ENCODE measurements around the gene CALML6. TPM values are rescaled to one million over a fixed set of nuclear protein-coding genes. Genes with fewer than 3 reads are reported as not detected.

CALML6 gene
- total and polyA plus RNA-seq, 10 of the 15 experiments (the other 5 are each of a cell fraction or from before 2014, with no cell fraction given) = 0.07 to 1.3 (median 0.21) TPM; not detected in 5

DNA sequence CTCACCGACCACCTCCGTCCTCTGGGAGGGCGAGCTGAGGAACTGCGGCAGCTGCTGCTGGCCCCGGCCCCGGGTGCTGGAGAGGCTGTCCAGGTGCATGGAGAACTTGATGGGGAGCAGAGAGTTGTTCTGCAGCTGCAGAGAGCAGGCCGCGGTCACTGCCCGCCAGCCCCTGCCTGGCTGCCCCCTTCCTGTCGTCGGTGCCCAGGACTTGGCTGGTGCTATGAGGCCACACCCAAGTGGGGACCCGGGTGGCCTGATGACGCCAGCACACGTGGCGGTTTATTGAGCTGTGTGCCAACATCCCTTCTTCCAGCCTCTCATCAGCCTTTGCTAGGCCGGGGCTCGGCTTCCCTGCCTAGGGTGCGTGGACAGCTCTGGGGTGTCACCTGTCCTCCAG, 9.3 kb downstream of the CALML6 start (continued):
- TF ChIP-seq, protein P1, sequence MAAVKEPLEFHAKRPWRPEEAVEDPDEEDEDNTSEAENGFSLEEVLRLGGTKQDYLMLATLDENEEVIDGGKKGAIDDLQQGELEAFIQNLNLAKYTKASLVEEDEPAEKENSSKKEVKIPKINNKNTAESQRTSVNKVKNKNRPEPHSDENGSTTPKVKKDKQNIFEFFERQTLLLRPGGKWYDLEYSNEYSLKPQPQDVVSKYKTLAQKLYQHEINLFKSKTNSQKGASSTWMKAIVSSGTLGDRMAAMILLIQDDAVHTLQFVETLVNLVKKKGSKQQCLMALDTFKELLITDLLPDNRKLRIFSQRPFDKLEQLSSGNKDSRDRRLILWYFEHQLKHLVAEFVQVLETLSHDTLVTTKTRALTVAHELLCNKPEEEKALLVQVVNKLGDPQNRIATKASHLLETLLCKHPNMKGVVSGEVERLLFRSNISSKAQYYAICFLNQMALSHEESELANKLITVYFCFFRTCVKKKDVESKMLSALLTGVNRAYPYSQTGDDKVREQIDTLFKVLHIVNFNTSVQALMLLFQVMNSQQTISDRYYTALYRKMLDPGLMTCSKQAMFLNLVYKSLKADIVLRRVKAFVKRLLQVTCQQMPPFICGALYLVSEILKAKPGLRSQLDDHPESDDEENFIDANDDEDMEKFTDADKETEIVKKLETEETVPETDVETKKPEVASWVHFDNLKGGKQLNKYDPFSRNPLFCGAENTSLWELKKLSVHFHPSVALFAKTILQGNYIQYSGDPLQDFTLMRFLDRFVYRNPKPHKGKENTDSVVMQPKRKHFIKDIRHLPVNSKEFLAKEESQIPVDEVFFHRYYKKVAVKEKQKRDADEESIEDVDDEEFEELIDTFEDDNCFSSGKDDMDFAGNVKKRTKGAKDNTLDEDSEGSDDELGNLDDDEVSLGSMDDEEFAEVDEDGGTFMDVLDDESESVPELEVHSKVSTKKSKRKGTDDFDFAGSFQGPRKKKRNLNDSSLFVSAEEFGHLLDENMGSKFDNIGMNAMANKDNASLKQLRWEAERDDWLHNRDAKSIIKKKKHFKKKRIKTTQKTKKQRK (IDR thresholded peaks at IDR 0.05; ENCODE audit: low read depth, low read length) = no peak
- TF ChIP-seq EED (IDR thresholded peaks at IDR 0.05; ENCODE audit: low read depth) (no peak), SMAD5 (IDR thresholded peaks at IDR 0.05; ENCODE audit: low read depth) (no peak), RBBP5 (conservative IDR thresholded peaks at IDR 0.05) (no peak)
- TF ChIP-seq, protein P2, sequence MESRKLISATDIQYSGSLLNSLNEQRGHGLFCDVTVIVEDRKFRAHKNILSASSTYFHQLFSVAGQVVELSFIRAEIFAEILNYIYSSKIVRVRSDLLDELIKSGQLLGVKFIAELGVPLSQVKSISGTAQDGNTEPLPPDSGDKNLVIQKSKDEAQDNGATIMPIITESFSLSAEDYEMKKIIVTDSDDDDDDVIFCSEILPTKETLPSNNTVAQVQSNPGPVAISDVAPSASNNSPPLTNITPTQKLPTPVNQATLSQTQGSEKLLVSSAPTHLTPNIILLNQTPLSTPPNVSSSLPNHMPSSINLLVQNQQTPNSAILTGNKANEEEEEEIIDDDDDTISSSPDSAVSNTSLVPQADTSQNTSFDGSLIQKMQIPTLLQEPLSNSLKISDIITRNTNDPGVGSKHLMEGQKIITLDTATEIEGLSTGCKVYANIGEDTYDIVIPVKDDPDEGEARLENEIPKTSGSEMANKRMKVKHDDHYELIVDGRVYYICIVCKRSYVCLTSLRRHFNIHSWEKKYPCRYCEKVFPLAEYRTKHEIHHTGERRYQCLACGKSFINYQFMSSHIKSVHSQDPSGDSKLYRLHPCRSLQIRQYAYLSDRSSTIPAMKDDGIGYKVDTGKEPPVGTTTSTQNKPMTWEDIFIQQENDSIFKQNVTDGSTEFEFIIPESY (IDR thresholded peaks at IDR 0.05) = no peak

GRCh38 chr1:1924849-1925248, 9.8 kb downstream of the CALML6 start:
- H3K27me3 ChIP-seq (replicated peaks in 1 of 2; ENCODE audit: control insufficient read depth in 2 of 2, insufficient read depth in 2 of 2, low read length in 1 of 2) = no peaks in the 10 kb centered on the region
- H3K9me3 ChIP-seq (replicated peaks; ENCODE audit: control insufficient read depth, insufficient read depth, low read length) = no peaks in the 10 kb centered on the region; the same call in 2 of the 3 replicates
- FAIRE-seq (no peak), ATAC-seq (no peak), DNase-seq (ENCODE audit: low read depth, low spot score) (no peak)
- BruUV-seq (replicated peaks) = no TSS peak
- H3K79me2 ChIP-seq (ENCODE audit: control insufficient read depth, insufficient read depth, low read length) = no peaks in the 10 kb centered on the region
- no peak overlapping the region for H2AFZ ChIP-seq (ENCODE audit: control insufficient read depth, low read depth, low read length)
- 62% methylated on average over 21 of the region's 21 CpGs for WGBS (ENCODE audit: insufficient coverage, insufficient replicate concordance, low lambda C conversion rate, missing lambda C conversion rate)
- H3K4me2 ChIP-seq (ENCODE audit: control insufficient read depth, insufficient read depth) = no peak overlapping the region
- intact Hi-C loops (cut with micrococcal nuclease; ENCODE audit: unreplicated experiment) (no loop called here), in situ Hi-C loops (cut with MboI) (no loop called here)
- SMC1A ChIA-PET (ENCODE audit: uncharacterized antibody, unreplicated experiment) = no interaction called here
- RAD21 ChIA-PET (ENCODE audit: unreplicated experiment) = no interaction called here
- H3K4me1 ChIP-seq (ENCODE audit: control insufficient read depth, insufficient read depth, low read length) = peaks cover 1% of the 10 kb centered on the region; the same call in 1 of the 2 replicates
- H3K27ac ChIP-seq (ENCODE audit: control insufficient read depth, insufficient read depth) = no peak overlapping the region
- no peaks in the 10 kb centered on the region for H4K20me1 ChIP-seq (ENCODE audit: control insufficient read depth, insufficient read depth)
- no peaks in the 10 kb centered on the region for H3K36me3 ChIP-seq (ENCODE audit: control insufficient read depth in 2 of 2, insufficient read depth in 2 of 2, low read length in 1 of 2)
- H3K4me3 ChIP-seq = no peak overlapping the region
- CTCF ChIA-PET = no interaction called here
- H3K9ac ChIP-seq (ENCODE audit: control insufficient read depth, insufficient read depth, low read length) = no peak overlapping the region
- POLR2A ChIA-PET = no interaction called here
- no peak for TF ChIP-seq RAD51 (IDR thresholded peaks at IDR 0.05)
- no peak for TF ChIP-seq RBBP5 (conservative IDR thresholded peaks at IDR 0.05)
- no peak for TF ChIP-seq ZNF592 (IDR thresholded peaks at IDR 0.05)
- TF ChIP-seq POLR2AphosphoS5 (IDR thresholded peaks at IDR 0.05; ENCODE audit: low read length) = no peak
- no peak for TF ChIP-seq TARDBP (IDR thresholded peaks at IDR 0.05; ENCODE audit: borderline replicate concordance)
- TF ChIP-seq, protein P3, sequence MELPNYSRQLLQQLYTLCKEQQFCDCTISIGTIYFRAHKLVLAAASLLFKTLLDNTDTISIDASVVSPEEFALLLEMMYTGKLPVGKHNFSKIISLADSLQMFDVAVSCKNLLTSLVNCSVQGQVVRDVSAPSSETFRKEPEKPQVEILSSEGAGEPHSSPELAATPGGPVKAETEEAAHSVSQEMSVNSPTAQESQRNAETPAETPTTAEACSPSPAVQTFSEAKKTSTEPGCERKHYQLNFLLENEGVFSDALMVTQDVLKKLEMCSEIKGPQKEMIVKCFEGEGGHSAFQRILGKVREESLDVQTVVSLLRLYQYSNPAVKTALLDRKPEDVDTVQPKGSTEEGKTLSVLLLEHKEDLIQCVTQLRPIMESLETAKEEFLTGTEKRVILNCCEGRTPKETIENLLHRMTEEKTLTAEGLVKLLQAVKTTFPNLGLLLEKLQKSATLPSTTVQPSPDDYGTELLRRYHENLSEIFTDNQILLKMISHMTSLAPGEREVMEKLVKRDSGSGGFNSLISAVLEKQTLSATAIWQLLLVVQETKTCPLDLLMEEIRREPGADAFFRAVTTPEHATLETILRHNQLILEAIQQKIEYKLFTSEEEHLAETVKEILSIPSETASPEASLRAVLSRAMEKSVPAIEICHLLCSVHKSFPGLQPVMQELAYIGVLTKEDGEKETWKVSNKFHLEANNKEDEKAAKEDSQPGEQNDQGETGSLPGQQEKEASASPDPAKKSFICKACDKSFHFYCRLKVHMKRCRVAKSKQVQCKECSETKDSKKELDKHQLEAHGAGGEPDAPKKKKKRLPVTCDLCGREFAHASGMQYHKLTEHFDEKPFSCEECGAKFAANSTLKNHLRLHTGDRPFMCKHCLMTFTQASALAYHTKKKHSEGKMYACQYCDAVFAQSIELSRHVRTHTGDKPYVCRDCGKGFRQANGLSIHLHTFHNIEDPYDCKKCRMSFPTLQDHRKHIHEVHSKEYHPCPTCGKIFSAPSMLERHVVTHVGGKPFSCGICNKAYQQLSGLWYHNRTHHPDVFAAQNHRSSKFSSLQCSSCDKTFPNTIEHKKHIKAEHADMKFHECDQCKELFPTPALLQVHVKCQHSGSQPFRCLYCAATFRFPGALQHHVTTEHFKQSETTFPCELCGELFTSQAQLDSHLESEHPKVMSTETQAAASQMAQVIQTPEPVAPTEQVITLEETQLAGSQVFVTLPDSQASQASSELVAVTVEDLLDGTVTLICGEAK (IDR thresholded peaks at IDR 0.05; ENCODE audit: borderline replicate concordance) = no peak

Data from GM12878 (cell line).